ENCODE results near the gene RCAN2. TPM values are rescaled to one million over a fixed set of nuclear protein-coding genes. Genes with fewer than 3 reads are reported as not detected.

Gene RCAN2
- total RNA-seq, 1 experiment from 2014 or later, result not detected

- H3K36me3 ChIP-seq (ENCODE audit: insufficient read depth, low read length, poor library complexity, severe bottlenecking), result no peaks in the 10 kb centered on the region
- no peak overlapping the region for H3K4me3 ChIP-seq (ENCODE audit: low read depth, low read length, poor library complexity, severe bottlenecking)
- intact Hi-C loops (cut with micrococcal nuclease; ENCODE audit: unreplicated experiment), result no loop called here
- no peak overlapping the region for H3K27ac ChIP-seq (ENCODE audit: low read depth, low read length, poor library complexity, severe bottlenecking)
- TF ChIP-seq CTCF (conservative IDR thresholded peaks at IDR 0.05; ENCODE audit: low read depth, low read length) (no peak), EZH2 (IDR thresholded peaks at IDR 0.05; ENCODE audit: borderline replicate concordance, low read depth, low read length, poor library complexity, severe bottlenecking) (no peak)
- DNase-seq (ENCODE audit: low spot score), result no peak
- no peaks in the 10 kb centered on the region for H3K27me3 ChIP-seq (replicated peaks; ENCODE audit: insufficient read depth, low read depth, low read length, poor library complexity)
- ChIA-PET CTCF (no interaction called here), POLR2A (ENCODE audit: low non-redundant PET) (no interaction called here)
- BruUV-seq (replicated peaks), result no TSS peak
- H3K4me1 ChIP-seq (ENCODE audit: insufficient read depth, low read length, poor library complexity, severe bottlenecking), result no peaks in the 10 kb centered on the region
- no peaks in the 10 kb centered on the region for H3K9me3 ChIP-seq (ENCODE audit: low read depth, low read length, poor library complexity, severe bottlenecking)
Measured at GRCh38 chr6:46356543-46356942, 134.7 kb downstream of the RCAN2 start.

GRCh38 chr6:46353528-46353927 lies 137.7 kb downstream of the RCAN2 start:
- Histone ChIP-seq H3K36me3 (ENCODE audit: insufficient read depth, low read length, poor library complexity, severe bottlenecking) (no peaks in the 10 kb centered on the region), H3K27me3 (replicated peaks; ENCODE audit: insufficient read depth, low read depth, low read length, poor library complexity) (peaks cover 6% of the 10 kb centered on the region), H3K4me3 (ENCODE audit: low read depth, low read length, poor library complexity, severe bottlenecking) (no peak overlapping the region), H3K9me3 (ENCODE audit: low read depth, low read length, poor library complexity, severe bottlenecking) (no peaks in the 10 kb centered on the region), H3K4me1 (ENCODE audit: insufficient read depth, low read length, poor library complexity, severe bottlenecking) (no peaks in the 10 kb centered on the region), H3K27ac (ENCODE audit: low read depth, low read length, poor library complexity, severe bottlenecking) (no peak overlapping the region)
- DNase-seq (ENCODE audit: low spot score), result no peak
- TF ChIP-seq CTCF (conservative IDR thresholded peaks at IDR 0.05; ENCODE audit: low read depth, low read length) (no peak), EZH2 (IDR thresholded peaks at IDR 0.05; ENCODE audit: borderline replicate concordance, low read depth, low read length, poor library complexity, severe bottlenecking) (no peak)
- intact Hi-C loops (cut with micrococcal nuclease; ENCODE audit: unreplicated experiment), result no loop called here
- BruUV-seq (replicated peaks), result no TSS peak
- ChIA-PET POLR2A (ENCODE audit: low non-redundant PET) (no interaction called here), CTCF (no interaction called here)

GRCh38 chr6:46352541-46353268 lies 138.5 kb downstream of the RCAN2 start:
- POLR2A ChIA-PET (ENCODE audit: low non-redundant PET), result no interaction called here

GRCh38 chr6:46350714-46351113 lies 140.5 kb downstream of the RCAN2 start:
- Histone ChIP-seq H3K4me1 (ENCODE audit: insufficient read depth, low read length, poor library complexity, severe bottlenecking) (no peaks in the 10 kb centered on the region), H3K9me3 (ENCODE audit: low read depth, low read length, poor library complexity, severe bottlenecking) (no peaks in the 10 kb centered on the region), H3K36me3 (ENCODE audit: insufficient read depth, low read length, poor library complexity, severe bottlenecking) (no peaks in the 10 kb centered on the region), H3K27me3 (replicated peaks; ENCODE audit: insufficient read depth, low read depth, low read length, poor library complexity) (peaks cover 6% of the 10 kb centered on the region), H3K4me3 (ENCODE audit: low read depth, low read length, poor library complexity, severe bottlenecking) (no peak overlapping the region), H3K27ac (ENCODE audit: low read depth, low read length, poor library complexity, severe bottlenecking) (no peak overlapping the region)
- ChIA-PET CTCF (no interaction called here), POLR2A (ENCODE audit: low non-redundant PET) (no interaction called here)
- no TSS peak for BruUV-seq (replicated peaks)
- intact Hi-C loops (cut with micrococcal nuclease; ENCODE audit: unreplicated experiment), result no loop called here
- TF ChIP-seq EZH2 (IDR thresholded peaks at IDR 0.05; ENCODE audit: borderline replicate concordance, low read depth, low read length, poor library complexity, severe bottlenecking) (no peak), CTCF (conservative IDR thresholded peaks at IDR 0.05; ENCODE audit: low read depth, low read length) (no peak)
- DNase-seq (ENCODE audit: low spot score), result no peak

More at GRCh38 chr6:46352541-46353268, 138.5 kb downstream of the RCAN2 start:
- Histone ChIP-seq H3K4me1 (ENCODE audit: insufficient read depth, low read length, poor library complexity, severe bottlenecking) (no peaks in the 10 kb centered on the region), H3K27ac (ENCODE audit: low read depth, low read length, poor library complexity, severe bottlenecking) (no peak overlapping the region), H3K9me3 (ENCODE audit: low read depth, low read length, poor library complexity, severe bottlenecking) (no peaks in the 10 kb centered on the region), H3K27me3 (replicated peaks; ENCODE audit: insufficient read depth, low read depth, low read length, poor library complexity) (peaks cover 6% of the 10 kb centered on the region), H3K4me3 (ENCODE audit: low read depth, low read length, poor library complexity, severe bottlenecking) (no peak overlapping the region), H3K36me3 (ENCODE audit: insufficient read depth, low read length, poor library complexity, severe bottlenecking) (no peaks in the 10 kb centered on the region)
- TF ChIP-seq EZH2 (IDR thresholded peaks at IDR 0.05; ENCODE audit: borderline replicate concordance, low read depth, low read length, poor library complexity, severe bottlenecking), result no peak
- intact Hi-C loops (cut with micrococcal nuclease; ENCODE audit: unreplicated experiment), result no loop called here
- no TSS peak for BruUV-seq (replicated peaks)
- DNase-seq (ENCODE audit: low spot score), result peak; percentile 2
- CTCF ChIA-PET, result no interaction called here

Measured in A673 (cell line).